HEK293 (cell line): ENCODE measurements around the gene MSH5.
"Not testable (repeated sequence)": the region's sequence is repeated elsewhere in the genome, so short reads cannot be mapped to it uniquely, and the experiment has no call there.

Experiments
- CTCF ChIA-PET: fragments of 350-600 bp; formaldehyde crosslinking; extraction: SDS; loops from one replicate; lab custom pipeline; 2021; ENCODE audit warnings: antibody characterized with exemption; lab: Yijun Ruan, JAX
- POLR2A ChIA-PET: fragments of 300-600 bp; formaldehyde crosslinking; extraction: SDS; loops from one replicate; lab custom pipeline; 2020; ENCODE audit warnings: antibody characterized with exemption, inconsistent platforms; lab: Yijun Ruan, JAX
- H3K27ac ChIP-seq: fragments of 200-500 bp; sonication (Bioruptor generic); 2 replicates; pipeline ENCODE4 v1.5.1; 2014; ENCODE audit warnings: low read depth, low read length, control low read depth, inconsistent platforms; ENCODE audit errors: extremely low read depth
- H3K36me3 ChIP-seq, 2 experiments: fragments of 200-500 bp in 1 of 2; sonication (Bioruptor generic) in 1 of 2; 1 replicate in 1 of 2; 2 replicates in 1 of 2; pipeline ENCODE4 v1.5.1; 2014 to 2017; ENCODE audit warnings: inconsistent platforms in 2 of 2, low read length in 2 of 2; ENCODE audit not compliant: control insufficient read depth in 2 of 2, insufficient read depth in 1 of 2
- H3K4me1 ChIP-seq: fragments of 200-500 bp; sonication (Bioruptor generic); 2 replicates; pipeline ENCODE4 v1.5.1; 2014; ENCODE audit warnings: mild to moderate bottlenecking, low read length, inconsistent platforms; ENCODE audit not compliant: control insufficient read depth, insufficient read depth
- H3K4me3 ChIP-seq: 2 replicates; pipeline ENCODE4 v1.5.1; 2011; ENCODE audit warnings: low read depth, mild to moderate bottlenecking, control low read depth, low read length, moderate library complexity
- H3K9me3 ChIP-seq: fragments of 200-500 bp; sonication (Bioruptor generic); 2 replicates; pipeline ENCODE4 v1.5.1; 2014; ENCODE audit warnings: low read depth, low read length, inconsistent platforms; ENCODE audit not compliant: control insufficient read depth, insufficient read depth
- PRDM1 ChIP-seq: fragments of 450-650 bp; formaldehyde crosslinking; IDR thresholded peaks from 2 replicates; pipeline ENCODE4; 2016; ENCODE audit warnings: missing biosample characterization, missing genetic modification characterization
- PRDM6 ChIP-seq: fragments of 450-650 bp; formaldehyde crosslinking; IDR thresholded peaks from 2 replicates; pipeline ENCODE4 v1.5.1; 2017; ENCODE audit warnings: missing biosample characterization, missing genetic modification characterization
- RBAK ChIP-seq: fragments of 450-650 bp; formaldehyde crosslinking; IDR thresholded peaks from 2 replicates; pipeline ENCODE4 v1.5.1; 2016; ENCODE audit warnings: missing biosample characterization, missing genetic modification characterization
- SP2 ChIP-seq: fragments of 450-650 bp; formaldehyde crosslinking; IDR thresholded peaks from 2 replicates; pipeline ENCODE4 v1.5.1; 2016; ENCODE audit warnings: missing biosample characterization, missing genetic modification characterization
- ZNF121 ChIP-seq: fragments of 450-650 bp; formaldehyde crosslinking; IDR thresholded peaks from 2 replicates; pipeline ENCODE4 v1.5.1; 2016; ENCODE audit warnings: missing biosample characterization, missing genetic modification characterization
- ZNF18 ChIP-seq: fragments of 450-650 bp; formaldehyde crosslinking; IDR thresholded peaks from 2 replicates; pipeline ENCODE4 v1.5.1; 2016; ENCODE audit warnings: missing biosample characterization, missing genetic modification characterization
- ZNF341 ChIP-seq: fragments of 450-650 bp; formaldehyde crosslinking; IDR thresholded peaks from 2 replicates; pipeline ENCODE4; 2016; ENCODE audit warnings: low read depth, missing biosample characterization, missing genetic modification characterization
- ZNF548 ChIP-seq: fragments of 450-650 bp; formaldehyde crosslinking; IDR thresholded peaks from 2 replicates; pipeline ENCODE4 v1.5.1; 2016; ENCODE audit warnings: missing biosample characterization, missing genetic modification characterization
- ZNF596 ChIP-seq: fragments of 450-650 bp; IDR thresholded peaks from 2 replicates; pipeline ENCODE4 v1.5.0; 2018; ENCODE audit warnings: missing biosample characterization, mild to moderate bottlenecking, missing genetic modification characterization, moderate library complexity
- ZNF621 ChIP-seq: fragments of 450-650 bp; formaldehyde crosslinking; IDR thresholded peaks from 2 replicates; pipeline ENCODE4 v1.5.1; 2017; ENCODE audit warnings: missing biosample characterization, missing genetic modification characterization
- ZNF664 ChIP-seq: fragments of 450-650 bp; formaldehyde crosslinking; IDR thresholded peaks from 2 replicates; pipeline ENCODE4 v1.5.1; 2016; ENCODE audit warnings: missing biosample characterization, missing genetic modification characterization
- ZNF677 ChIP-seq: fragments of 450-650 bp; IDR thresholded peaks from 2 replicates; pipeline ENCODE4 v1.5.0; 2018; ENCODE audit warnings: missing biosample characterization, mild to moderate bottlenecking, missing genetic modification characterization, moderate library complexity
- ZNF785 ChIP-seq: fragments of 450-650 bp; formaldehyde crosslinking; IDR thresholded peaks from 2 replicates; pipeline ENCODE4 v1.5.1; 2016; ENCODE audit warnings: missing biosample characterization, missing genetic modification characterization

Gene MSH5

DNA sequence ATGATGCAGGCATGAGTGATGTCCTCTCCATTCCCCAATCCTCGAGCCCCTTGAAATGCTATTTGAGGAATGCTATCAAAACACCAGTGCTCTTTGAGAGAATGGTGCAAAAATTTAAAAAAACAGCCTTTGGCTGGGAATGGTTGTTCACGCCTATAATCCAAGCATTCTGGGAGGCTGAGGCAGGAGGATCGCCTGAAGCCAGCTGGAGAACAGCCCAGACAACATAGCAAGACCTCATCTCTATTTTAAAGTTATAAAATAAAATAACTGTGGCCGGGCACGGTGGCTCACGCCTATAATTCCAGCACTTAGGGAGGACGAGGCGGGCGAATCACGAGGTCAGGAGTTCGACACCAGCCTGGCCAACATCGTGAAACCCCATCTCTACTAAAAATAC lies 60.0 kb downstream of the MSH5 start:
- TF ChIP-seq PRDM6 (tag by site-specific recombination) (no peak), ZNF621 (tag by site-specific recombination) (no peak), ZNF677 (tag by site-specific recombination) (no peak), ZNF596 (tag by site-specific recombination) (no peak), RBAK (tag by site-specific recombination) (no peak), SP2 (tag by site-specific recombination) (no peak), ZNF18 (no peak), ZNF548 (tag by site-specific recombination) (no peak), PRDM1 (tag by site-specific recombination) (no peak)
- no peaks in the 10 kb centered on the region for H3K9me3 ChIP-seq
- POLR2A ChIA-PET: interaction anchor here (0.6 to 5.5 kb wide), 4 partner anchors 15 to 33 kb away, joined by 4 to 138 read pairs (median 16); partner anchors contain the start of genes HSPA1A, HSPA1B and HSPA1L
- H3K27ac ChIP-seq: no peak overlapping the region
- no peaks in the 10 kb centered on the region; the same call in 1 of the 2 replicates for H3K4me1 ChIP-seq
- H3K4me3 ChIP-seq: no peak overlapping the region
- CTCF ChIA-PET: interaction anchor here (1.7 to 2.2 kb wide), 2 partner anchors 30 to 31 kb away, joined by 6 to 7 read pairs; no protein-coding TSS in a partner anchor
- H3K36me3 ChIP-seq: peaks cover 31 to 40% of the 10 kb centered on the region in 2 experiments

DNA sequence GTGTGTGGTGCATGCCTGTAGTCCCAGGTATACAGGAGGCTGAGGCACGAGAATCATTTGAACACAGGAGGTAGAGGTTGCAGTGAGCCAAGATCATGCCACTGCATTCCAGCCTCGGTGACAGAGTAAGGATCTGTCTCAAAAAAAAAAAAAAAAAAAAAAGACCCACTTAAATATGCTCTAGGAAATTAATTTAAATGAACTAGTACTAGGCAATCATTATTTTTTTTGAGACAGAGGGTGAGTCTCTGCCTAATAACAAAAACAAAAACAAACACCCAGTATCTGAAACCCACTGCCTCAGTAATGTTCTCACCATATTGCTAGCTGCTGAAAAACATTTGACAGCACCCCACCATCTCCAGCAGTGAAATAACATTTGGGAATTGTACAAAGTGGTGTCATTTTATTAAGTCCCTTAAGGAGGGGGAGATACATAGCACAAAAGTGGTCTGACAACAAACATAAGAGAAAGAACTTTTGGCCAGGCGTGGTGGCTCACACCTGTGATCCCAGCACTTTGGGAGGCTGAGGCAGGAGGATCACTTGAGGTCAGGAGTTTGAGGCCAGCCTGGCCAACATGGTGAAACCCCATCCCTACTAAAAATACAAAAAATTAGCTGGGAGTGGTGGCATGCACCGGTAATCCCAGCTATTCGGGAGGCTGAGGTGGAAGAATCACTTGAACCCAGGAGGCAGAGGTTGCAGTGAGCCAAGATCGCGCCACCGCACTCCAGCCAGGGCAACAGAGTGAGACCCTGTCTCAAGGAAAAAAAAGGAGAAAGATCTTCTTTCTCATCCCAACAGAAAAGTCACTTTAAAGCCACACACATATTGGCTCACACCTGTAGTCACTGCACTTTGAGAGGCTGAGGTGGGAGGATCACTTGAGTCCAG lies 61.5 kb downstream of the MSH5 start:
- H3K36me3 ChIP-seq: peaks cover 31 to 40% of the 10 kb centered on the region in 2 experiments
- not testable (repeated sequence) for H3K4me3 ChIP-seq, H3K27ac ChIP-seq, H3K4me1 ChIP-seq, H3K9me3 ChIP-seq
- peak; percentile 89 for TF ChIP-seq ZNF121
- TF ChIP-seq ZNF664 (tag by site-specific recombination): peak; percentile 95
- POLR2A ChIA-PET: interaction anchor here (1.6 to 2.7 kb wide), 2 partner anchors 13 to 26 kb away, joined by 5 to 22 read pairs; partner anchors contain the start of genes HSPA1A, HSPA1B and HSPA1L
- CTCF ChIA-PET: interaction anchor here (0.7 to 1.3 kb wide), 3 partner anchors 10 to 336 kb away, joined by 3 read pairs; no protein-coding TSS in a partner anchor

- Histone ChIP-seq H3K36me3 (peaks cover 16 to 34% of the 10 kb centered on the region in 2 experiments; a peak in 2 of 3 replicates), H3K4me3 (peak overlapping the region; percentile 91), H3K4me1 (no peaks in the 10 kb centered on the region), H3K9me3 (no peaks in the 10 kb centered on the region), H3K27ac (peak overlapping the region; percentile 65)
- TF ChIP-seq ZNF785 (tag by site-specific recombination) (no peak), ZNF341 (tag by site-specific recombination) (peak; percentile 68)
- ChIA-PET POLR2A (interaction anchor here (0.8 to 4.8 kb wide), 20 partner anchors 9 to 274 kb away, joined by 3 to 187 read pairs (median 10); partner anchors contain the start of genes ABHD16A, BAG6, CLIC1 and CSNK2B), CTCF (interaction anchor here (0.5 to 5.0 kb wide), 17 partner anchors 9 to 674 kb away, joined by 3 to 55 read pairs (median 4); partner anchors contain the start of genes C6orf47, DDAH2, HSPA1B and VARS1)
These were observed 66.2 kb downstream of the MSH5 start for GRCh38 chr6:31805939-31806469.
